OCI-LY1 (cell line): Measurements from ENCODE around the gene ROBO1.

Experiments used
- H2AFZ ChIP-seq: fragments of 200-600 bp; sonication (generic), shearing (Covaris generic); 2 replicates; pipeline ENCODE4 v1.6.0; 2014; ENCODE audit warnings: antibody characterized with exemption, mild to moderate bottlenecking, low read length
- H3F3A ChIP-seq: fragments of 200-600 bp; sonication (generic), shearing (Covaris generic); 2 replicates; pipeline ENCODE4 v1.6.0; 2014; ENCODE audit warnings: mild to moderate bottlenecking, antibody characterized with exemption, low read length, moderate library complexity; ENCODE audit not compliant: insufficient read depth
- H3K27ac ChIP-seq: fragments of 200-600 bp; sonication (generic); 2 replicates; pipeline ENCODE4 v1.5.1; 2014; ENCODE audit warnings: low read length, mixed run types, mild to moderate bottlenecking, low read depth; ENCODE audit not compliant: poor library complexity, severe bottlenecking
- H3K27me3 ChIP-seq: fragments of 200-600 bp; sonication (generic); 2 replicates; pipeline ENCODE4 v1.6.0; 2014; ENCODE audit warnings: antibody characterized with exemption, mild to moderate bottlenecking, low read length, moderate library complexity; ENCODE audit not compliant: insufficient read depth
- H3K36me3 ChIP-seq: fragments of 200-600 bp; sonication (generic); 2 replicates; pipeline ENCODE4 v1.6.1; 2014; ENCODE audit warnings: mild to moderate bottlenecking, antibody characterized with exemption, low read length, moderate library complexity, mixed read lengths; ENCODE audit not compliant: insufficient read depth
- H3K4me1 ChIP-seq: fragments of 200-600 bp; sonication (generic); 2 replicates; pipeline ENCODE4 v1.5.1; 2014; ENCODE audit warnings: mild to moderate bottlenecking, low read length, moderate library complexity; ENCODE audit not compliant: insufficient read depth, severe bottlenecking
- H3K4me2 ChIP-seq: fragments of 200-600 bp; sonication (generic), shearing (Covaris generic); 2 replicates; pipeline ENCODE4 v1.6.1; 2014; ENCODE audit warnings: low read length
- H3K4me3 ChIP-seq: fragments of 200-600 bp; sonication (generic); 2 replicates; pipeline ENCODE4 v1.5.1; 2014; ENCODE audit warnings: low read length, low read depth, mild to moderate bottlenecking, mixed read lengths; ENCODE audit not compliant: poor library complexity, severe bottlenecking
- H3K79me2 ChIP-seq: fragments of 200-600 bp; shearing (Covaris generic); 2 replicates; pipeline ENCODE4 v1.6.1; 2016; ENCODE audit warnings: mixed run types, low read length, mixed read lengths; ENCODE audit not compliant: insufficient read depth
- H3K9ac ChIP-seq: fragments of 200-600 bp; sonication (generic), shearing (Covaris generic); 2 replicates; pipeline ENCODE4 v1.6.1; 2014; ENCODE audit warnings: mild to moderate bottlenecking, low read length, mixed read lengths
- H3K9me2 ChIP-seq: fragments of 200-600 bp; sonication (generic), shearing (Covaris generic); 2 replicates; pipeline ENCODE4 v1.6.1; 2014; ENCODE audit warnings: low read depth, mild to moderate bottlenecking, low read length, mixed read lengths
- H3K9me3 ChIP-seq: fragments of 200-600 bp; shearing (Covaris generic); 2 replicates; pipeline ENCODE4 v1.6.1; 2014; ENCODE audit warnings: low read length, mixed read lengths
- H4K20me1 ChIP-seq: fragments of 200-600 bp; sonication (generic), shearing (Covaris generic); 2 replicates; pipeline ENCODE4 v1.6.0; 2016; ENCODE audit warnings: mild to moderate bottlenecking, low read length; ENCODE audit not compliant: insufficient read depth
- CTCF ChIP-seq: fragments of 200-600 bp; sonication (generic), shearing (Covaris generic); IDR thresholded peaks from 2 replicates; pipeline ENCODE4 v1.5.1; 2017; ENCODE audit warnings: mild to moderate bottlenecking, antibody characterized with exemption, low read length, moderate library complexity, mixed read lengths
- EZH2 ChIP-seq: fragments of 200-600 bp; sonication (generic), shearing (Covaris generic); IDR thresholded peaks from 2 replicates; pipeline ENCODE4 v1.8.0; 2017; ENCODE audit warnings: borderline replicate concordance, mixed run types, mild to moderate bottlenecking, antibody characterized with exemption, low read length, moderate library complexity, mixed read lengths

ROBO1 gene

GRCh38 chr3:79314962-79315361 lies 452.8 kb downstream of the ROBO1 start:
- no peaks in the 10 kb centered on the region for H3K27me3 ChIP-seq
- H4K20me1 ChIP-seq: no peaks in the 10 kb centered on the region
- TF ChIP-seq CTCF (no peak), EZH2 (no peak)
- no peak overlapping the region for H3K27ac ChIP-seq
- H2AFZ ChIP-seq: no peak overlapping the region
- H3K4me1 ChIP-seq: no peaks in the 10 kb centered on the region
- H3K9me2 ChIP-seq: no peaks in the 10 kb centered on the region
- H3K4me3 ChIP-seq: no peak overlapping the region
- H3K9ac ChIP-seq: no peak overlapping the region
- H3K36me3 ChIP-seq: no peaks in the 10 kb centered on the region
- H3K9me3 ChIP-seq: no peaks in the 10 kb centered on the region
- no peak overlapping the region for H3K4me2 ChIP-seq
- H3K79me2 ChIP-seq: no peaks in the 10 kb centered on the region
- no peaks in the 10 kb centered on the region for H3F3A ChIP-seq

- no peaks in the 10 kb centered on the region for H3K9me3 ChIP-seq
- H3K27me3 ChIP-seq: no peaks in the 10 kb centered on the region
- no peaks in the 10 kb centered on the region for H3K4me1 ChIP-seq
- H3F3A ChIP-seq: no peaks in the 10 kb centered on the region
- no peaks in the 10 kb centered on the region for H3K9me2 ChIP-seq
- no peak for TF ChIP-seq CTCF
- H3K36me3 ChIP-seq: no peaks in the 10 kb centered on the region
- H3K4me3 ChIP-seq: no peak overlapping the region
- H4K20me1 ChIP-seq: no peaks in the 10 kb centered on the region
- H3K9ac ChIP-seq: no peak overlapping the region
- no peak overlapping the region for H2AFZ ChIP-seq
- no peak overlapping the region for H3K4me2 ChIP-seq
- H3K79me2 ChIP-seq: no peaks in the 10 kb centered on the region
- no peak overlapping the region for H3K27ac ChIP-seq
These were observed 453.3 kb downstream of the ROBO1 start for GRCh38 chr3:79314544-79314943.

- H3K27ac ChIP-seq: no peak overlapping the region
- no peaks in the 10 kb centered on the region for H3K27me3 ChIP-seq
- H4K20me1 ChIP-seq: no peaks in the 10 kb centered on the region
- no peaks in the 10 kb centered on the region for H3K36me3 ChIP-seq
- no peaks in the 10 kb centered on the region for H3K79me2 ChIP-seq
- no peaks in the 10 kb centered on the region for H3K9me3 ChIP-seq
- H3K9ac ChIP-seq: no peak overlapping the region
- H3K9me2 ChIP-seq: no peaks in the 10 kb centered on the region
- H2AFZ ChIP-seq: no peak overlapping the region
- H3F3A ChIP-seq: no peaks in the 10 kb centered on the region
- no peak for TF ChIP-seq CTCF
- no peak overlapping the region for H3K4me3 ChIP-seq
- no peak overlapping the region for H3K4me2 ChIP-seq
- no peaks in the 10 kb centered on the region for H3K4me1 ChIP-seq
These were observed 457.8 kb downstream of the ROBO1 start for GRCh38 chr3:79310016-79310415.
